Kidney tubule cell (primary cell): Measurements from ENCODE around the gene ERP44.
"Not testable (repeated sequence)": the region's sequence is repeated elsewhere in the genome, so short reads cannot be mapped to it uniquely, and the experiment has no call there.

Source experiments
- DNase-seq: peaks from one replicate; pipeline ENCODE4 v3.0.0-alpha.2; 2018; ENCODE audit warnings: low spot score

ERP44 gene

GRCh38 chr9:100098887-100099721 lies at the start of gene ERP44, which contains the start of gene INVS:
Gene ERP44 (minus strand): TSS chr9:100099000. CDS start chr9:100098840, 160 bp downstream.
Gene INVS (plus strand): TSS chr9:100099243. CDS start chr9:100104522, 5,279 bp downstream.
- peak; percentile 99 for DNase-seq

DNA sequence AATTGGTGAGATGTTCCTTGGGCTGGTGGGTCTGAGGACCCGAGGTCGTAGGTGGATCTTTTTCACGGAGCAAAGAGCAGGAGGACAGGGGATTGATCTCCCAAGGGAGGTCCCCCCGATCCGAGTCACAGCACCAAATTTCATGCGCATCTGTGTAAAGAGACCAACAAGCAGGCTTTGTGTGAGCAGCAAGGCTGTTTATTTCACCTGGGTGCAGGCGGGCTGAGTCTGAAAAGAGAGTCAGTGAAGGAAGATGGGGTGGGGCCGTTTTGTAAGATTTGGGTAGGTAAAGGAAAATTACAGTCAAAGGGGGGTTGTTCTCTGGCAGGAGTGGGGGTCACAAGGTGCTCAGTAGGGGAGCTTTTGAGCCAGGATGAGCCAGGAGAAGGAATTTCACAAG lies 47.2 kb upstream of the ERP44 start:
- not testable (repeated sequence) for DNase-seq

- not testable (repeated sequence) for DNase-seq
Measured at GRCh38 chr9:100145167-100145934, 46.6 kb upstream of the ERP44 start.

DNA sequence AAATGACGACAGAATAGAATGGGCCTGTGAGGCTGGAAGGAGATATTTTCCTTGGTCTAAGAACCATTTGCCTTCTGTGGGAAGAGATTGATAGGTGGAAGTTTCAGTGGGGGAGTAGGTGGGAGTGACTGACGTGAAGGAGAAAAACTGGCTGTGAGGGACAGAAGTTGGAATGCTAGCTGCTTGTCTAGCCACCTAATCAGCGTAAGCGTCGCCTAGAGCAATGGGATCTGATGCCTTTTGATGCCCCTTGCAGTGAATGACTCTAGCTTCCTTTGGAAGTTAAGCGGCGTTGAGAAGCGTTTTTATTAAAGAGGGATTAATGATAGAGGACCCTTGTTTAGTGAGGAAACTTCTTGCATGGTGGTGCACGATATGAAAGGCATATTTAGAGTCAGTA lies 43.1 kb upstream of the ERP44 start:
- DNase-seq = not testable (repeated sequence)

DNA sequence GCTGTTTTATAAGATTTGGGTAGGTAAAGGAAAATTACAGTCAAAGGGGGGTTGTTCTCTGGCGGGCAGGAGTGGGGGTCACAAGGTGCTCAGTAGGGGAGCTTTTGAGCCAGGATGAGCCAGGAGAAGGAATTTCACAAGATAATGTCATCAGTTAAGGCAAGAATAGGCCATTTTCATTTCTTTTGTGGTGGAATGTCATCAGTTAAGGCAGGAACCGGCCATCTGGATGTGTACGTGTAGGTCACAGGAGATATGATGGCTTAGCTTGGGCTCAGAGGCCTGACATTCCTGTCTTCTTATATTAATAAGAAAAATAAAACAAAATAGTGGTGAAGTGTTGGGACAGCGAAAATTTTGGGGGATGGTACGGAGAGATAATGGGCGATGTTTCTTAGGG lies 41.5 kb upstream of the ERP44 start:
- not testable (repeated sequence) for DNase-seq

DNA sequence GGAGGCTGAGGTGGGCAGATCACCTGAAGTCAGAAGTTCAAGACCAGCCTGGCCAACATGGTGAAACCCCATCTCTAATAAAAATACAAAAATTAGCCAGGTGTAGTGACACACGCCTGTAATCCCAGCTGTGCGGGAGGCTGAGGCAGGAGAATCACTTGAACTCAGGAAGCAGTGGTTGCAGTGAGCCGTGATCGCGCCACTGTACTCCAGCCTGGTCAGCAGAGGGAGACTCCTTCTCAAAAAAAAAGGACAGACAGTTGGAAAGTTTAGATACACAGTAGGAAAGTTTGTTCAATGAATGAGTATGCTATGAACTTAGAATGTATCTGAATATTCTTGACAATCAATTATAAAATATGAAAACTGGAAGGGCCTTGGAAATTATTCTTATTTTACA lies 38.0 kb upstream of the ERP44 start:
- peak; percentile 11 for DNase-seq

GRCh38 chr9:100134731-100135130 lies 35.9 kb upstream of the ERP44 start:
- DNase-seq = no peak

DNA sequence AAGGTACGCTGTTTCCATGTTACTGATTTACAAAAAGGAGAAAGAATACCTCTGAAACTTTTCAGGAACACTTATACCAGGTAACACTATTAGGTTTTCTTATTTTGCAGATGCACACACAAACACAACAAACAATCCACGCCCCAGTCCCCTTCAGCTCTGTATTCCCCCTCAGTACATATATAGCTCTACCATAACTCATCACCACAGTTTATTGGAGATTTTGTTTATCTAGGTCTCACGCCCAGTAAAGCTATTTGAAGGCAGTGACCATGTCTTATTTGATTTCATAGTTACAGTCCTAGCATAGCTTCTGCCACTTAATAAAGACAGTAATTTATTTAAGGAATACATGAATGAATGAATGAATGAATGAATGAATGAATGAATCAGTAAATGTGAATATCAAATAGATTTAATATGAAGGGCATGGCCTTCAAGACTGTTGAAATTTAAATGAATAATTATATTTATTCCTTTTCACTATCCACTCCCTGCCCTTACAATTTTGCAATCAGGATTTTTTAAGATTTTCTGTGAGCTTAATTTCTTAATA lies 33.2 kb upstream of the ERP44 start:
- no peak for DNase-seq

DNA sequence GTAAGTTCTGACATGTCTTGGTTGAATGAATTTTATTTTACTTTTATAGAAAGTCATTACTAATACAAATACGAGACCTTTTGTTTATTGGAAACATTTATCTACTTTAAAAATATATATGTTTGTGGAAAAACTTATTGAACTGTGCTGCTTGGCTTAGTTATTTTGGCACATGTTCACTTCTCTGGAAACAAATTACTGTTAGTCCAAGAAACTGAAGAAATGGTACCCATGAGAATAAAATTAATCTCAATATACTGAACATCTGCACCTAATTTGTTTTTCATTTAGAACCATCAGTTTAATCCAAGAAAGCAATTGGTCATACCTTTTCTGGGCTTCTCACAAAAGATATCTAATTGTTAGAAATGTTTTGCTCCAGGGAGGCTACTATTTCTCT lies 32.4 kb upstream of the ERP44 start:
- DNase-seq = no peak

DNA sequence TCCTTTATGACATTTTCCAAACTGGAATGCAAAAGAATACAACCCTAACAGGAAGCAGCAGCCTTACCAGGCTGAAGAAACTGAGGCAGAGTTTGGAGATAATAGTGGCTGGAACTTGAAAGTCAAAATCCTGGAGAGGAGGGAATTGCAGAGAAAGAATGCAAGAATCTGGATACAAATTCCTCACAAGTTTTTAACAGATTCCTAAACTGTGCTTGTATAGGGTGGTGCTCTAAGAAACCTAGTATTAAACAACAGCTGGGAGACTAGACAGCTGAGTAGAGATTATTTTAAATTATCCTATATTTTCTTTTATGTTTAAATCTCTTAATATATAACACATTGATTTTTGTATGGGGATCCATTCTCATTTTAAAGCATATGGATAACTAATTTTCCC lies 31.0 kb upstream of the ERP44 start:
- no peak for DNase-seq

- DNase-seq = no peak
Measured at GRCh38 chr9:100126423-100126822, 27.6 kb upstream of the ERP44 start.

DNA sequence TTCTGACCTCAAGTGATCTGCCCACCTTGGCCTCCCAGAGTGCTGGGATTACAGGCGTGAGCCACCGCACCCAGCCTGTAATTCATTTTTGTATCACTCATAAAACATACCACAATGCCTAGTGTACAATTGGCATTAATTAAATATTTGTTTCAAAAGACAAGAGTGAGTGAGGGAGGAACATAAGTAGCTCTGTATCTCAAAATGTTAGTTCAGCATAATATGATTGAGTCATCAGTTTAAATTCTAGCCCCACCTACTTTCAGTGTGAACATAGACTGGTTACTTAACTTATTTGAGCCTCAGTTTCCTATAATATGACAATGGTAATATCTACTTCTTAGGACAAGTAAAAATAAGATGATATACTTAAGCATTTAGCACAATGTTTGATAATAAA lies 27.1 kb upstream of the ERP44 start:
- DNase-seq = no peak

DNA sequence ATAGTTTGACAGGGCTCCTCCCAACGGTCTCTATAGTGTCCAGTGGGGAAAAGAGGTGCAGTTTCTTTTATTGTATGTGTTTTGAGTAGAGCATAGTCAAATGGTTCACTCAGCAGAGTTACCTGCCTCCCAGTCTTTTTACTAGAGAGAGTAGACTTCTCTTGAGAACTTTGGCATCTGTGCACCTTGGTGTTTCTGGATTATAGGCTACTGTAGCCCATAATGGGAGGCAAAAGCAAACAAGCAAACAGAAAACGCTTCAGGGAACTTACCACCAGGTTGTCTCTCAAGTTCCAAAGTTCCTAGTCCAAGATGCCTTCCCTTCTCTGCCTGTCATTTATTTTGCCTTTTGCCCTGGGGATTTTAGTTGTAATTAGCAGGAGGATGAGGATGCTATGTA lies 26.4 kb upstream of the ERP44 start:
- no peak for DNase-seq

GRCh38 chr9:100120286-100120685 lies 21.5 kb upstream of the ERP44 start:
- no peak for DNase-seq

DNA sequence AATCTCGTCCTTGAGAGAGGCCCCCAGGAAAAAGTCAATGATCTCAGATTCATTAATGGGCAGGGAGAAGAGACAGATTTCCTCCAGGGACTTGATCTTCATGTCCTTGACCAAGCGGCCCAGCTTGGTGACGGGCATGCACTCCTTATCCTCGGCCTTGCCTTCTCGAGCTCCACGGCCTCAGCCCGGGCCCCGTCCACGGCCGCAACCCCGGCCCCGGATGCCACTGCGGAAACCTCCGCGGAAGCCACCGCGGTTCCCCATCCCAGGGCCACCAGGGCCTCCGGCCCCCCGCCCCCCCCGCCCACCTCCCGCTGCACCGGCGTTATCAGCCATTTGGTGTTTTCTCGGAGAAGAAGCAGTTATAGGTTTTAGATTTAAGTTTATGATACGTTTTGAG lies 18.5 kb upstream of the ERP44 start:
- DNase-seq = no peak

DNA sequence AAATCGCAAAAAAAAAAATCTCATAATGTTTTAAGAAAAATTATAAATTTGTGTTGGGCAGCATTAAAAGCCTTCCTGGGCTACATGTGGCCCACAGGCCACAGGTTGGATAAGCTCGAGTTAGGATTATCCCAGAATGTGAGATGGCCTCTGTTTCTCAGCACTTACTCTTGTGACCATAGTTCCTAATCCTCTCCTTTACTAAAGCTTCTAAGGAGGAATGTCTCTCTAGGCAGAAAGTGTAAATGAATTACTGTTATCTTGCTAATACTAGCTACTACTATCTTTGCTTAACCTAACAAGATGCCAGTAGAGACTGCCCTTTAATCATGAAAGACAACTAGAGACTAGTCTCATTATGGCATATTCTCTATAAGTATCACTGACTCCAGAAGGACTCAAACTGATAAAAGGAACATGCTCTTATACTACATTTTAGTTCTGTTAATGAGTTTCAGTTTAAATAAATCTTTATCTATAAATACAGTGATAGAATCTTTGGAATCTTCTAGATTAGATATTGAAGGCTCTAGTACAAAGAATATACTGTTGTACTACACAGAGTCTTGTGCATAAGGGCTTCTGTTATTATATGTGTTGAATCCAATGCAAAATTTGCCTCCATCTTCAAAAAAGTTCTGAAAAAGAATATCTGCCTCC lies 14.0 kb upstream of the ERP44 start:
- no peak for DNase-seq

DNA sequence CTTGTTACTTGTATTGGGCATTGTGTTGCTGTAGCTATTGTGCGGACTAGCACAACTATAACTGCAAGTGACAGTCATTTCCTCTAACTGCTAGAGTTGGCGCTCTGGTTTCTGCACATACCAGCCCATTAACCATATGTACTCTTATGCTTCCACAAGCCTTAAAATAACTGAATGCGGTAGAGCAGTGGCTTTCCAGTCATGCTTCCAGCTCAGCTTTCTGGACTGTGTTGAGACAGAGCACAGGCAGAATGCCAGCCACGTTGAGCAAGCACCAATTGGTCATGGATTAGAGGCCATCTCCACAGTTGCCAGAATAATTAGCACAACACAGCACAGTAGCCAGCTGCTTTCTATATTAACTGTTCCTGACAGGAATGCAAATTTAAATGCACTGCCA lies 12.4 kb upstream of the ERP44 start:
- peak; percentile 95 for DNase-seq

- DNase-seq = peak; percentile 68
Measured at GRCh38 chr9:100108559-100108958, 9.8 kb upstream of the ERP44 start.

- peak; percentile 34 for DNase-seq
Measured at GRCh38 chr9:100106616-100107015, 7.8 kb upstream of the ERP44 start.

GRCh38 chr9:100105861-100106260 lies 7.1 kb upstream of the ERP44 start:
- no peak for DNase-seq

DNA sequence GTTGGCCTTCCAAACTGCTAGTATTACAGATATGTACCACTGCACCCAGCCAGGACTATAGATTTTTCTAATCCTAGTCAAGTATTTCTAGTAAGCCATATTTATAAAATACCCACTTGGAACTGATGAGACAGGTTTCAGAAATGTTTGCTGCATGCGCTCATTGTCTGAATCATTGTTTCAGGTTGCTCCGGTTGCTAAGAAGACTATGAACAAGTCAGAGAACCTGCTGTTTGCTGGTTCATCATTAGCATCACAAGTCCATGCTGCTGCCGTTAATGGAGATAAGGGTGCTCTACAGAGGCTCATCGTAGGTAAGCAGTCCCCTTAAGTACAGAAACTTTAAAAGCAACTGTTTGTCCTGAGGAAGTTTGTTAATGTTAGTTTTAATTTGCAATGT lies 5.5 kb upstream of the ERP44 start:
- DNase-seq = peak; percentile 92

- no peak for DNase-seq
Measured at GRCh38 chr9:100101608-100102007, 2.8 kb upstream of the ERP44 start.
